ENCODE results near the gene ANKMY1.

Gene ANKMY1

DNA sequence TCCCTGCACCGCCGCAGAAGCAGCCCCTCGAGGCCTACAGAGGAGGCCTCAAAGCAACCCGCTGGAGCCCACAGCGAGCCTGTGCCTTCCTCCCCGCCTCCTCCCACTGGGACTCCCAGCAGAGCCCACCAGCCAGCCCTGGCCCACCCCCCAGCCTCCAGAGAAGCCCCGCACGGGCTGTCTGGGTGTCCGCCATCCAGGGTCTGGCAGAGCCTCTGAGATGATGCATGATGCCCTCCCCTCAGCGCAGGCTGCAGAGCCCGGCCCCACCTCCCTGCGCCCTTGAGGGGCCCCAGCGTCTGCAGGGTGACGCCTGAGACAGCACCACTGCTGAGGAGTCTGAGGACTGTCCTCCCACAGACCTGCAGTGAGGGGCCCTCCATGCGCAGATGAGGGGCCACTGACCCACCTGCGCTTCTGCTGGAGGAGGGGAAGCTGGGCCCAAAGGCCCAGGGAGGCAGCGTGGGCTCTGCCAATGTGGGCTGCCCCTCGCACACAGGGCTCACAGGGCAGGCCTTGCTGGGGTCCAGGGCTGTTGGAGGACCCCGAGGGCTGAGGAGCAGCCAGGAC, 91.1 kb downstream of the ANKMY1 start:
- no peaks in the 10 kb centered on the region for H3K4me1 ChIP-seq (ENCODE audit: control insufficient read depth, insufficient read depth, low read length)
- H3K9ac ChIP-seq (ENCODE audit: low read length) = no peak overlapping the region
- H3K36me3 ChIP-seq (ENCODE audit: control insufficient read depth, insufficient read depth, low read length) = peaks cover 6% of the 10 kb centered on the region
- no peak overlapping the region for H3K4me3 ChIP-seq (ENCODE audit: low read length)
- H3K27ac ChIP-seq (ENCODE audit: low read depth, low read length) = no peak overlapping the region
- no peaks in the 10 kb centered on the region for H3K27me3 ChIP-seq (ENCODE audit: control insufficient read depth, insufficient read depth, low read length)

DNA sequence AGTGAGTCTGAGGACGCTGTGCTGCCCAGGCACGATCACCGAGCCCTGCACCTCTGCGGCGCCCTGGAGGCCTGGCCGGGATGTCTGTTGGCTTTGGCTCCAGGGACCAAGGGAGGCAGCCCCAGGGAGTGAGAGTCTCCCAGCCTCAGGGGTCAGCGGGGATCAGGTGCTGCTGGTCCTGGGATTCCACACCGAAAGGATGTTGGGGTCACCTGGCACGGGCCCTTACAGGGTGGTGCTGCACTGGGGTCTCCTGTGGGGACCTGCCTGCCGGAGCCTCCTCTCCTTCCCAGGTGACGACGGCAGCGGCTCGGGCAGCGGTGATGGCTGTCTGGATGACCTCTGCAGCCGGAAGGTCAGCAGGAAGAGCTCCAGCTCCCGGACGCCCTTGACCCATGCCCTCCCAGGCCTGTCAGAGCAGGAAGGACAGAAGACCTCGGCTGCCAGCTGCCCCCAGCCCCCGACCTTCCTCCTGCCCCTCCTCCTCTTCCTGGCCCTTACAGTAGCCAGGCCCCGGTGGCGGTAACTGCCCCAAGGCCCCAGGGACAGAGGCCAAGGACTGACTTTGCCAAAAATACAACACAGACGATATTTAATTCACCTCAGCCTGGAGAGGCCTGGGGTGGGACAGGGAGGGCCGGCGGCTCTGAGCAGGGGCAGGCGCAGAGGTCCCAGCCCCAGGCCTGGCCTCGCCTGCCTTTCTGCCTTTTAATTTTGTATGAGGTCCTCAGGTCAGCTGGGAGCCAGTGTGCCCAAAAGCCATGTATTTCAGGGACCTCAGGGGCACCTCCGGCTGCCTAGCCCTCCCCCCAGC, 91.8 kb downstream of the ANKMY1 start:
- H3K4me3 ChIP-seq (ENCODE audit: low read length) = no peak overlapping the region
- H3K36me3 ChIP-seq (ENCODE audit: control insufficient read depth, insufficient read depth, low read length) = peaks cover 6% of the 10 kb centered on the region
- no peak overlapping the region for H3K9ac ChIP-seq (ENCODE audit: low read length)
- no peaks in the 10 kb centered on the region for H3K4me1 ChIP-seq (ENCODE audit: control insufficient read depth, insufficient read depth, low read length)
- no peaks in the 10 kb centered on the region for H3K27me3 ChIP-seq (ENCODE audit: control insufficient read depth, insufficient read depth, low read length)
- no peak overlapping the region for H3K27ac ChIP-seq (ENCODE audit: low read depth, low read length)

- Histone ChIP-seq H3K36me3 (ENCODE audit: control insufficient read depth, insufficient read depth, low read length) (peaks cover 6% of the 10 kb centered on the region), H3K27ac (ENCODE audit: low read depth, low read length) (no peak overlapping the region), H3K4me1 (ENCODE audit: control insufficient read depth, insufficient read depth, low read length) (no peaks in the 10 kb centered on the region), H3K27me3 (ENCODE audit: control insufficient read depth, insufficient read depth, low read length) (no peaks in the 10 kb centered on the region), H3K4me3 (ENCODE audit: low read length) (no peak overlapping the region), H3K9ac (ENCODE audit: low read length) (no peak overlapping the region)
These were observed 92.5 kb downstream of the ANKMY1 start for GRCh38 chr2:240465268-240465764.

DNA sequence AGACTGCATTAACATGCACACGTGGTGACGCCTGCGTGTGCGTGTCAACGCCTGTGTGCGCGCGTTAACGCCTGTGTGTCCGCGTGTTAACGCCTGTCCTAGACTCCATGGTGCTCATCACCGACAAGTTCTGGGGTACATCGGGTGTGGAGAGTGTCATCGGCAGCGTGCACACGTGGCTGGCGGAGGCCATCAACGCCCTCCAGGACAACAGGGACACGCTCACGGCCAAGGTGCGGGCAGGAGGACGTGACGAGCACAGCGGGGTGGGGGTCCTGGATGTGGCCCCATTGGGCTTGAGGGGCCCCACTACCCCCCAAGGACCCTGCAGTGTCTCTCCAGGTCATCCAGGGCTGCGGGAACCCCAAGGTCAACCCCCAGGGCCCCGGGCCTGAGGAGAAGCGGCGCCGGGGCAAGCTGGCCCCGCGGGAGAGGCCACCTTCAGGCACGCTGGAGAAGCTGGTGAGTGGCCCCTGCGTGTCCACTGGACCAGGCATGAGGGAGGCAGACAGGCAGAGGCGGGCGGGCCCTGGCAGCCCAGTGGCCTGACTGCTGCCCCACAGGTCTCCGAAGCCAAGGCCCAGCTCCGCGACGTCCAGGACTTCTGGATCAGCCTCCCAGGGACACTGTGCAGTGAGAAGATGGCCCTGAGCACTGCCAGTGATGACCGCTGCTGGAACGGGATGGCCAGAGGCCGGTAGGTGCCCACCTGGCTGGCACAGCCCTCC, 93.1 kb downstream of the ANKMY1 start:
- H3K27ac ChIP-seq (ENCODE audit: low read depth, low read length) = no peak overlapping the region
- peaks cover 6% of the 10 kb centered on the region for H3K36me3 ChIP-seq (ENCODE audit: control insufficient read depth, insufficient read depth, low read length)
- H3K4me3 ChIP-seq (ENCODE audit: low read length) = no peak overlapping the region
- H3K4me1 ChIP-seq (ENCODE audit: control insufficient read depth, insufficient read depth, low read length) = no peaks in the 10 kb centered on the region
- no peak overlapping the region for H3K9ac ChIP-seq (ENCODE audit: low read length)
- no peaks in the 10 kb centered on the region for H3K27me3 ChIP-seq (ENCODE audit: control insufficient read depth, insufficient read depth, low read length)

DNA sequence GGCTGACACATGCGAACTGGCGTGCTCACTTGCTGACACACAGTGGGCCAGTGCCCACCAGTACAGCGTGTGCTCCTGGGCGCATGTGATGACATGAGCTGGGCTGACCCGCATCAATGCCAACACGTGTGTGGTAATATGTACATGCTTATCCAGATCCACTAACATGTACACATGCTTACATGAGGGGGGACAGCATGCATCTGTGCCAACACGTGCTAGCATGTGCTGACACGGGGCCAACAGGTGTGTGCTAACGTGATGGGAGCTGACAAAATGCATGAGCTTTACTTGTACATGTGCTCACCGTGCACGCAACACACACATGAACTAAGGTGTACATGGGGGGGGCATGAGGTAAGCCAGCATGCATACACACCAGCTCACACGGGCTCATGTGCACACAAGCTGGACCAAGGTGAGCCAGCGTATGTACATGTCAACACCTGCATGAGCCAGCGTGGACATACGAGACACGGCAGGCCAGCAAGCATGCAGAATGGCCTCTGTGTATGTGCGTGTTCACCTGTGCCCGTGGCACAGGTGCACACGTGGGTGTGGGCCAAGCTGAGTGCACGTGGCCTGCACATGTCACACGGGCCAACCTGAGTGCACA, 93.8 kb downstream of the ANKMY1 start:
- H3K27me3 ChIP-seq (ENCODE audit: control insufficient read depth, insufficient read depth, low read length) = no peaks in the 10 kb centered on the region
- H3K4me1 ChIP-seq (ENCODE audit: control insufficient read depth, insufficient read depth, low read length) = no peaks in the 10 kb centered on the region
- H3K4me3 ChIP-seq (ENCODE audit: low read length) = no peak overlapping the region
- no peak overlapping the region for H3K27ac ChIP-seq (ENCODE audit: low read depth, low read length)
- peaks cover 6% of the 10 kb centered on the region for H3K36me3 ChIP-seq (ENCODE audit: control insufficient read depth, insufficient read depth, low read length)
- no peak overlapping the region for H3K9ac ChIP-seq (ENCODE audit: low read length)

DNA sequence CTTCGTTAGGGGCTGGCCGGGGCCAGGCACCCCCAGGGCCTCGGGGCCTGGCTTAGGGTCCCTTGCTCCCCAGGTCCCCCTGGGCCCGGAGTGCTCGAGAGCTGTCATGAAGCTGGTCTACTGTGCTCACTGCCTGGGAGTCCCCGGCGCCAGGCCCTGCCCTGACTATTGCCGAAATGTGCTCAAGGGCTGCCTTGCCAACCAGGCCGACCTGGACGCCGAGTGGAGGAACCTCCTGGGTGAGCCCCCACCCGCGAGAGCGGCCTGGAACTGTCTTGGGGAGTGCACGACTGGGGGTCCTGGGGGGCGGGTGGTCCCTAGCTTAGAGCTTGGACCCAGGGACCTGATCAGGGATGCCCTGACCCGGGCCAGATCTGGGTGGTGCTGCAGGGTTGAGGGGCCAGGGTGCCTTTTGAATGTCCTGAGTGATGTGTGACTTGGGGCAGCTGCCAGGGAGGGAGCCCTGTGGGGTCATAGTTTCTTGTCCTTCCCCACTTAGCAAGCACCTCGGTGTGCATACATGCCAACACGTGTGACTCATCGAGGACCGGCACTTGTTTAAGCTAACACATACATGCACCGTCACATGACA, 94.4 kb downstream of the ANKMY1 start:
- Histone ChIP-seq H3K27me3 (ENCODE audit: control insufficient read depth, insufficient read depth, low read length) (no peaks in the 10 kb centered on the region), H3K4me3 (ENCODE audit: low read length) (no peak overlapping the region), H3K27ac (ENCODE audit: low read depth, low read length) (no peak overlapping the region), H3K9ac (ENCODE audit: low read length) (no peak overlapping the region), H3K4me1 (ENCODE audit: control insufficient read depth, insufficient read depth, low read length) (no peaks in the 10 kb centered on the region), H3K36me3 (ENCODE audit: control insufficient read depth, insufficient read depth, low read length) (peaks cover 6% of the 10 kb centered on the region)

DNA sequence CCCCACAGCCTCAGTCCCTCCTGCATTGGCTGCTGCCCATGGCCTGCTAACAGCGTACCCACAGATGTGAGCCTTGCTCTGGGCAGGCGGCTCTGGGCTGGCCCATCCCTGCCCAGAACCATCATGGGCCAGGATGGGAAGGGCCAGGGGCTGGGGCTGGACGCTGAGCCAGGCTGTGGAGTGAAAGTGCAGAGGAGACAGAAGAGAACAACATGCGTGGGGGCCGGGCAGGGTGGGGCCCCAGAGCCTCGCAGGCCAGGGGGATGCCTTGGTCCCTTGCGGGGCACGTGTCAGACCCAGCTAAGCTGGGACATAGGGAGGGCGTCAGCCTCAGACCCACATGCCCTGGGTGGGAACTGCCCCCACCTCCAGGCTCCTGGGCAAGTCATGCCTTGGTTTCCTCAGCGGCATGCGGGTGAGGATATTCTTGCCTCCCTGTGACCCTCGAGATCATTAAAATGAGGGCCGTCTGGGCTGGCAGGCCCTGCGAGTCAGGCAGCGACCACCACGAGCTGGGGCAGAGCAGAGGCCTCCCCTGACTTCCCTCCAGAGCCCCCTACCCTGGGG, 95.0 kb downstream of the ANKMY1 start:
- Histone ChIP-seq H3K27ac (ENCODE audit: low read depth, low read length) (no peak overlapping the region), H3K9ac (ENCODE audit: low read length) (no peak overlapping the region), H3K36me3 (ENCODE audit: control insufficient read depth, insufficient read depth, low read length) (peaks cover 6% of the 10 kb centered on the region), H3K4me1 (ENCODE audit: control insufficient read depth, insufficient read depth, low read length) (no peaks in the 10 kb centered on the region), H3K4me3 (ENCODE audit: low read length) (no peak overlapping the region), H3K27me3 (ENCODE audit: control insufficient read depth, insufficient read depth, low read length) (no peaks in the 10 kb centered on the region)

GRCh38 chr2:240462073-240462706, 95.6 kb downstream of the ANKMY1 start:
- H3K27me3 ChIP-seq (ENCODE audit: control insufficient read depth, insufficient read depth, low read length) = no peaks in the 10 kb centered on the region

GRCh38 chr2:240461471-240462072, 96.2 kb downstream of the ANKMY1 start:
- Histone ChIP-seq H3K4me3 (ENCODE audit: low read length) (no peak overlapping the region), H3K4me1 (ENCODE audit: control insufficient read depth, insufficient read depth, low read length) (no peaks in the 10 kb centered on the region), H3K27ac (ENCODE audit: low read depth, low read length) (no peak overlapping the region), H3K9ac (ENCODE audit: low read length) (no peak overlapping the region), H3K27me3 (ENCODE audit: control insufficient read depth, insufficient read depth, low read length) (no peaks in the 10 kb centered on the region), H3K36me3 (ENCODE audit: control insufficient read depth, insufficient read depth, low read length) (peaks cover 6% of the 10 kb centered on the region)

More at GRCh38 chr2:240462073-240462706, 95.6 kb downstream of the ANKMY1 start:
- Histone ChIP-seq H3K9ac (ENCODE audit: low read length) (no peak overlapping the region), H3K36me3 (ENCODE audit: control insufficient read depth, insufficient read depth, low read length) (peaks cover 6% of the 10 kb centered on the region), H3K4me1 (ENCODE audit: control insufficient read depth, insufficient read depth, low read length) (no peaks in the 10 kb centered on the region), H3K27ac (ENCODE audit: low read depth, low read length) (no peak overlapping the region), H3K4me3 (ENCODE audit: low read length) (no peak overlapping the region)

GRCh38 chr2:240460781-240461431, 96.9 kb downstream of the ANKMY1 start:
- Histone ChIP-seq H3K4me3 (ENCODE audit: low read length) (no peak overlapping the region), H3K27ac (ENCODE audit: low read depth, low read length) (no peak overlapping the region), H3K9ac (ENCODE audit: low read length) (no peak overlapping the region), H3K36me3 (ENCODE audit: control insufficient read depth, insufficient read depth, low read length) (peaks cover 6% of the 10 kb centered on the region), H3K27me3 (ENCODE audit: control insufficient read depth, insufficient read depth, low read length) (no peaks in the 10 kb centered on the region), H3K4me1 (ENCODE audit: control insufficient read depth, insufficient read depth, low read length) (no peaks in the 10 kb centered on the region)

DNA sequence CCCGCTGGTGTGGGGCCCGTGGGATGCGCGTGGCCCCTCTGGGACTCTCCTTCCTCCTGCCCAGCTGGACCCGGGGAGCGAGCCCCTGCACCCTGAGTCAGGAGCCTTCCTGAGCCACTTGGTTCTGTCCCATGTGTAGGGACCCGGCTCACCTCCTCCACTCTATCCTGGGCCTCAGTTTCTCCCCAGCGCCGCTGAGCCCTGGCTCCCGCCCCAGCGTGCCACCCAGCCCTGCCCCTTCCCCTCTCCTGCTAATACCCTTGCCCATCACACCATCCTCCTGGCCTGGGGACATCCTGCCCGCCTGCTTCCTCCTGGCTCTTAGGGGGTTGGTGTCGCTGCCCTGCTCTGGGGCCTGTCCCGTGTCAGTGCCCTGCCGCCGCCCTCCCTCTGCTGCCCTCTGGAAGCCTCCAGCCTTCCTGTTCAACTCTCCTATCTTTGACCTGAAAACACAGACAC, 97.5 kb downstream of the ANKMY1 start:
- Histone ChIP-seq H3K4me1 (ENCODE audit: control insufficient read depth, insufficient read depth, low read length) (no peaks in the 10 kb centered on the region), H3K9ac (ENCODE audit: low read length) (no peak overlapping the region), H3K27ac (ENCODE audit: low read depth, low read length) (no peak overlapping the region), H3K27me3 (ENCODE audit: control insufficient read depth, insufficient read depth, low read length) (peaks cover under 1% of the 10 kb centered on the region), H3K4me3 (ENCODE audit: low read length) (no peak overlapping the region), H3K36me3 (ENCODE audit: control insufficient read depth, insufficient read depth, low read length) (peaks cover 6% of the 10 kb centered on the region)
